ENCODE measurements around the gene ADAMTS12.

Gene ADAMTS12

DNA sequence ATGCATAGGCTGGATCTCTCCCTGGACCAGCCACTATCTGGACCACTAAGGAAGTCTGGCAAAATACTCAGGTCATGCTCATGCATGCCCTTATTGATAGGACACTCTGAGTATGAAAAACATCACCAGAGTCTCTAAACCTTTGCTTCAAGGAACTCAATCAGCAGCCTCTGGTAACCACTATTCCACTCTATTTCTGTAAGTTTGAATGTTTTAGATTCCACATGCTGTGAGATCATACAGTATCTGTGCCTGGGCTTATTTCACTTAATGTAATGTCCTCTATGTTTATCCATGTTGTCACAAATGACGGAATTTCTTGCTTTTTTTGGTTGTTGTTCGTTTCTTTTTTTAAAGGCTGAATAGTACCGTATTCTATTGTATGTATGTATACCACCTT, 382.8 kb downstream of the ADAMTS12 start:
- TF ChIP-seq TAF1 (IDR thresholded peaks at IDR 0.05; ENCODE audit: borderline replicate concordance, insufficient read depth, low read length) (no peak), POLR2AphosphoS5 (IDR thresholded peaks at IDR 0.05; ENCODE audit: low read depth, low read length) (no peak), FOXP2 (optimal IDR thresholded peaks at IDR 0.05; ENCODE audit: borderline replicate concordance, extremely low read depth, extremely low read length, insufficient read depth) (no peak), SIN3A (IDR thresholded peaks at IDR 0.05; ENCODE audit: borderline replicate concordance, insufficient read depth, low read length) (no peak)
- TF ChIP-seq, protein P1, sequence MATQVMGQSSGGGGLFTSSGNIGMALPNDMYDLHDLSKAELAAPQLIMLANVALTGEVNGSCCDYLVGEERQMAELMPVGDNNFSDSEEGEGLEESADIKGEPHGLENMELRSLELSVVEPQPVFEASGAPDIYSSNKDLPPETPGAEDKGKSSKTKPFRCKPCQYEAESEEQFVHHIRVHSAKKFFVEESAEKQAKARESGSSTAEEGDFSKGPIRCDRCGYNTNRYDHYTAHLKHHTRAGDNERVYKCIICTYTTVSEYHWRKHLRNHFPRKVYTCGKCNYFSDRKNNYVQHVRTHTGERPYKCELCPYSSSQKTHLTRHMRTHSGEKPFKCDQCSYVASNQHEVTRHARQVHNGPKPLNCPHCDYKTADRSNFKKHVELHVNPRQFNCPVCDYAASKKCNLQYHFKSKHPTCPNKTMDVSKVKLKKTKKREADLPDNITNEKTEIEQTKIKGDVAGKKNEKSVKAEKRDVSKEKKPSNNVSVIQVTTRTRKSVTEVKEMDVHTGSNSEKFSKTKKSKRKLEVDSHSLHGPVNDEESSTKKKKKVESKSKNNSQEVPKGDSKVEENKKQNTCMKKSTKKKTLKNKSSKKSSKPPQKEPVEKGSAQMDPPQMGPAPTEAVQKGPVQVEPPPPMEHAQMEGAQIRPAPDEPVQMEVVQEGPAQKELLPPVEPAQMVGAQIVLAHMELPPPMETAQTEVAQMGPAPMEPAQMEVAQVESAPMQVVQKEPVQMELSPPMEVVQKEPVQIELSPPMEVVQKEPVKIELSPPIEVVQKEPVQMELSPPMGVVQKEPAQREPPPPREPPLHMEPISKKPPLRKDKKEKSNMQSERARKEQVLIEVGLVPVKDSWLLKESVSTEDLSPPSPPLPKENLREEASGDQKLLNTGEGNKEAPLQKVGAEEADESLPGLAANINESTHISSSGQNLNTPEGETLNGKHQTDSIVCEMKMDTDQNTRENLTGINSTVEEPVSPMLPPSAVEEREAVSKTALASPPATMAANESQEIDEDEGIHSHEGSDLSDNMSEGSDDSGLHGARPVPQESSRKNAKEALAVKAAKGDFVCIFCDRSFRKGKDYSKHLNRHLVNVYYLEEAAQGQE (IDR thresholded peaks at IDR 0.05; ENCODE audit: insufficient read depth in 1 of 2, low read depth in 2 of 2, low read length in 2 of 2): no peak

DNA sequence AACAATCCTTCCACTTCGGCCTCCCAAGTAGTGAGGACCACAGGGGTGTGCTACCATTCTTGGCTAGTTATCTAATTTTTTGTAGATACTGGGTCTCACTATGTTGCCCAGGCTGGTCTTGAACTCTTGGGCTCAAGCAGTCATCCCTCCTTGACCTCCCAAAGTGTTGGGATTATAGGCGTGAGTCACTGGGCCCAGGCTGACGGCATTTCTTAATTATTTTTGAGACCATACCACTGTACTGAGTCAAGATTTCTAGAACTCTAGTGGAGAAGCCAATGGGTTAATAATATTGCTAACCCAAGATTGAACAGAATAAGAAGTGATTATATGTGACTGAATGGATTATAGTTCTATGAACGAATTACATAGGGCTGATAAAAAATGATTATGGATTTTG, 384.4 kb downstream of the ADAMTS12 start:
- TF ChIP-seq, protein P1 (IDR thresholded peaks at IDR 0.05; ENCODE audit: insufficient read depth in 1 of 2, low read depth in 2 of 2, low read length in 2 of 2): no peak
- TF ChIP-seq SIN3A (IDR thresholded peaks at IDR 0.05; ENCODE audit: borderline replicate concordance, insufficient read depth, low read length) (no peak), FOXP2 (optimal IDR thresholded peaks at IDR 0.05; ENCODE audit: borderline replicate concordance, extremely low read depth, extremely low read length, insufficient read depth) (no peak), POLR2AphosphoS5 (IDR thresholded peaks at IDR 0.05; ENCODE audit: low read depth, low read length) (no peak), TAF1 (IDR thresholded peaks at IDR 0.05; ENCODE audit: borderline replicate concordance, insufficient read depth, low read length) (no peak)

DNA sequence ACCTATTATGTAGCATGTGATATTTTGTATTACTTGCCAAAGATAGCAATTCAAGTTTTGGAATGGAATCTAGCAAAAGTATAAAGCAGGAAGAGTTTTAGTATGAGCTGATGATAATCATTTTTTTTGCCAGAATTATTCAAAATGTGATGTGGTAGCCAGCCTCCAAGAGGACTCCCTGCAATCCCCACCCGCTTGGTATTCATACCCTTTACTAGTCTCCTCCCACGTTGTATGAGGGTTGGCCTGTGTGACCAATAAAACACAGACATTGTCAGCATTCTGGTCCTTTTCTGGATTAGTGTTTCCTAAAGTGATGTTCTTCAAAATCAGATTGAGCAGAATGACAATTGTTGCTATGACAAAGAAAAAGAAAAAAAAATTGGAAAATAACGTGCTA, 387.2 kb downstream of the ADAMTS12 start:
- no peak for TF ChIP-seq SIN3A (IDR thresholded peaks at IDR 0.05; ENCODE audit: borderline replicate concordance, insufficient read depth, low read length)
- TF ChIP-seq, protein P1 (IDR thresholded peaks at IDR 0.05; ENCODE audit: insufficient read depth in 1 of 2, low read depth in 2 of 2, low read length in 2 of 2): no peak
- TF ChIP-seq FOXP2 (optimal IDR thresholded peaks at IDR 0.05; ENCODE audit: borderline replicate concordance, extremely low read depth, extremely low read length, insufficient read depth): no peak
- TF ChIP-seq TAF1 (IDR thresholded peaks at IDR 0.05; ENCODE audit: borderline replicate concordance, insufficient read depth, low read length): no peak
- no peak for TF ChIP-seq POLR2AphosphoS5 (IDR thresholded peaks at IDR 0.05; ENCODE audit: low read depth, low read length)

DNA sequence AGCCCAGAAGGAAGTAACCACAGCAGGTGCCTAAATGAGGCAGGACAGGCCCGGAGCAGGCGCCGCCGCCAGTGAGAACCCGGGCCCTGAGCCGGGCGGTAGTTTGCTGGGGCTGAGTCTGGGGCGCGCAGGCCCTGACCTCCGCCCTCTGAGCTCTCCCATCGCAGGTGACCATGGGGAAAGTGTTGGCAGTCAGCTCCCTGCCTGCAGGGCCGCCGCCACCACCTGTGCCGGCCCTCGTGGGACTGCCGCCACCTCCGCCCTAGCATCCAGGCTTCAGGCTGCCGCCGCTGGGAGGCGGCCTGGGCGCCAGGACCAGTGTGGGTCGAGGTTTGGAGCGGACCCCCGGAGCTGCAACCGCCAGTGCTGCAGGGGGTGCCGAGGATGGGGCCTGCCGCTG, 389.9 kb downstream of the ADAMTS12 start:
- TF ChIP-seq FOXP2 (optimal IDR thresholded peaks at IDR 0.05; ENCODE audit: borderline replicate concordance, extremely low read depth, extremely low read length, insufficient read depth) (no peak), POLR2AphosphoS5 (IDR thresholded peaks at IDR 0.05; ENCODE audit: low read depth, low read length) (no peak), TAF1 (IDR thresholded peaks at IDR 0.05; ENCODE audit: borderline replicate concordance, insufficient read depth, low read length) (no peak), SIN3A (IDR thresholded peaks at IDR 0.05; ENCODE audit: borderline replicate concordance, insufficient read depth, low read length) (no peak)
- TF ChIP-seq, protein P1 (IDR thresholded peaks at IDR 0.05; ENCODE audit: insufficient read depth in 1 of 2, low read depth in 2 of 2, low read length in 2 of 2): no peak

DNA sequence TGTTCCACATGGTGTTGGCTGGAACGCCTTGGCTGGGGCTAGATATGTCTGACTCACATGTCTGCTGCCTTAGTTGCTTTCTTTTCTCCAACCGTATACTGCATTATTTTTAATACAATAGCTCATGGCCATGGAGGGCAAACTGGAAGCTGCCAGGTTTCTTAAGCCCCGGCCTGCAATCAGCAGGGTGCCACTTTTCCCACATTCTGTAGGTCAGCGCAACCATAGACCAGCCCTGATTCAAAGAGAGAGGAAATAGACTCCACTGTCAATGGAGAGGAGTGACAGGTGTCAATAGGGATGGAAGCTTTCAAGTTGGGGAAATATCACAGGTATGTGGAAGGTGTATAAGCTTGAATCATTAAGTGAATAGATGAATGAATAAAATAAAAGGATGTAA, 390.5 kb downstream of the ADAMTS12 start:
- TF ChIP-seq POLR2AphosphoS5 (IDR thresholded peaks at IDR 0.05; ENCODE audit: low read depth, low read length) (no peak), FOXP2 (optimal IDR thresholded peaks at IDR 0.05; ENCODE audit: borderline replicate concordance, extremely low read depth, extremely low read length, insufficient read depth) (no peak), TAF1 (IDR thresholded peaks at IDR 0.05; ENCODE audit: borderline replicate concordance, insufficient read depth, low read length) (no peak), SIN3A (IDR thresholded peaks at IDR 0.05; ENCODE audit: borderline replicate concordance, insufficient read depth, low read length) (no peak)
- TF ChIP-seq, protein P1 (IDR thresholded peaks at IDR 0.05; ENCODE audit: insufficient read depth in 1 of 2, low read depth in 2 of 2, low read length in 2 of 2): no peak

Measured in PFSK-1 (cell line).